Measurements from ENCODE around the gene LOXHD1. TPM values are rescaled to one million over a fixed set of nuclear protein-coding genes. Genes with fewer than 3 reads are reported as not detected.

Gene LOXHD1
- total and polyA plus RNA-seq, 3 donors from 2014 or later, result 11.3 to 59.4 (median 29.6) TPM

DNA sequence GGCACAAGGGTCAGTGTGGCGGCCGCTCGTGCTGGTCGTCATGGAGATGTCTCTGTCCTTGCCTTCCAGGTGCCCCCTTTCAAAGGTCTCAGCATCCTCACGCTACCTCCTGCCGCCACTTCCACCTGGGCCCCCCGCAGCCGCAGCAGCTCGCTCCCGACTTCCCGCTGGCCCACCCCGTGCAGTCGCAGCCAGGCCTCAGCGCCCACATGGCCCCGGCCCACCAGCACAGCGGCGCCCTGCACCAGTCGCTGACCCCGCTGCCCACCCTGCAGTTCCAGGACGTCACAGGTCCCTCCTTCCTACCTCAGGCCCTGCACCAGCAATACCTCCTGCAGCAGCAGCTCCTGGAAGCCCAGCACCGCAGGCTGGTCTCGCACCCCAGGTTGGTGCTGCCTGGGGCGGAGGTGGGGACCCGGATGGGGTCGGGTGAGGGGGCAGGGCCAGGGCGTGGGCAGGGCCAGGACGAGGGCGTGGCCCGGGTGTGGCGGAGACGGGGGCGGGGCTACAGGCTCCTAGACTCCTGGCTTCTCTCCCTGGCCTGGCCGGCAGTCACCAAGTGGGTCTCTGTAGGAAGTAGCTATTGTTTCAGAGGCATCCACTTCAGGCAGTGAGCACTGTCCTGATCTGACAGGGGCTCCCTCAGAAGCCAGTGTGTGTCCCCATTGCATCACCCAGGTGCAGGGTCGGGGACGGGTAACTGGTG is 223.7 kb downstream of the LOXHD1 start:
- 55 to 61% methylated on average over 23 to 35 of the region's 35 CpGs for WGBS, 2 donors
- intact Hi-C loops (cut with DNase I; ENCODE audit: low total_unique reads), result no loop called here
- Histone ChIP-seq H3K36me3 (ENCODE audit: low read depth, missing control alignments) (no peaks in the 10 kb centered on the region), H3K4me1 (no peaks in the 10 kb centered on the region), H3K9me3 (no peaks in the 10 kb centered on the region), H3K27ac (no peak overlapping the region), H3K27me3 (no peaks in the 10 kb centered on the region), H3K4me3 (peak overlapping the region; percentile 39 to 57)
- TF ChIP-seq POLR2A (IDR thresholded peaks at IDR 0.05), result no peak
- TF ChIP-seq, protein P1, sequence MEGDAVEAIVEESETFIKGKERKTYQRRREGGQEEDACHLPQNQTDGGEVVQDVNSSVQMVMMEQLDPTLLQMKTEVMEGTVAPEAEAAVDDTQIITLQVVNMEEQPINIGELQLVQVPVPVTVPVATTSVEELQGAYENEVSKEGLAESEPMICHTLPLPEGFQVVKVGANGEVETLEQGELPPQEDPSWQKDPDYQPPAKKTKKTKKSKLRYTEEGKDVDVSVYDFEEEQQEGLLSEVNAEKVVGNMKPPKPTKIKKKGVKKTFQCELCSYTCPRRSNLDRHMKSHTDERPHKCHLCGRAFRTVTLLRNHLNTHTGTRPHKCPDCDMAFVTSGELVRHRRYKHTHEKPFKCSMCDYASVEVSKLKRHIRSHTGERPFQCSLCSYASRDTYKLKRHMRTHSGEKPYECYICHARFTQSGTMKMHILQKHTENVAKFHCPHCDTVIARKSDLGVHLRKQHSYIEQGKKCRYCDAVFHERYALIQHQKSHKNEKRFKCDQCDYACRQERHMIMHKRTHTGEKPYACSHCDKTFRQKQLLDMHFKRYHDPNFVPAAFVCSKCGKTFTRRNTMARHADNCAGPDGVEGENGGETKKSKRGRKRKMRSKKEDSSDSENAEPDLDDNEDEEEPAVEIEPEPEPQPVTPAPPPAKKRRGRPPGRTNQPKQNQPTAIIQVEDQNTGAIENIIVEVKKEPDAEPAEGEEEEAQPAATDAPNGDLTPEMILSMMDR (IDR thresholded peaks at IDR 0.05), result no peak
- DNase-seq, result peak; percentile 41

DNA sequence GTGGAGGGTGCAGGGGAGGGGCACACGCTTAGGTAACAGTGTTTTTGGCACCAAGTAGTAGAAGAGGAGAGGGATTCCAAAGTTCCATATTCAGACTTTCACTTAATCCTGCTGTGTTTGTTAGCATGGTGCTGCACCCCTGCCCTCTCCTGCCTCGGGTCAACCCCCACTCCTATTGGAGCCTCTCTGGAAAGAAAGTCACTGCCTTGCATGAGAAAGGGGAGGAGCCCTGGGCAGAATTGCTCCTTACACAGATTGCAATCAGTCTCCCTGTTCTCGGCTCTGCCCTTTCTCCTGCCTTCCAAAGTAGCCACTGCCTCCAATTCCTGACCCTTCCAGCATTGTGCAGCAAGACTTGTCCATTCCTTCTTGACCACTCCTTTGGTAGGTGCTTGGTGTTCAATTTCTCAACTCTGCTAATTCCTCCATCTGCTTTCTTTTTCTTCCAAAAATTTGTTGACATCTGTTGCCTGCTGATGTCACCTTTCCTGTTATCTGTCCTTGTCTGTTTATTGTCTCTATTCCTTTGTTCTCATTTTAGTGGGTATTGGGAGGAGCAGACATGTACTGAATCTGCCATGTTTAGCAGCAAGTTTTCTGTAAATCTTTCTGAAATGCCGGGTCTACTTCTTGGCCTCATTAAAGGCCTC is 225.4 kb downstream of the LOXHD1 start:
- no peaks in the 10 kb centered on the region for H3K27me3 ChIP-seq
- H3K4me1 ChIP-seq, result no peaks in the 10 kb centered on the region
- no peaks in the 10 kb centered on the region for H3K9me3 ChIP-seq
- WGBS, 2 donors, result 65 to 69% methylated on average over 4 of the region's 4 CpGs
- DNase-seq, result no peak
- H3K4me3 ChIP-seq, result no peak overlapping the region
- no peak overlapping the region for H3K27ac ChIP-seq
- no peak for TF ChIP-seq POLR2A (IDR thresholded peaks at IDR 0.05)
- TF ChIP-seq, protein P1 (IDR thresholded peaks at IDR 0.05), result no peak
- H3K36me3 ChIP-seq (ENCODE audit: low read depth, missing control alignments), result no peaks in the 10 kb centered on the region
- intact Hi-C loops (cut with DNase I; ENCODE audit: low total_unique reads), result no loop called here

DNA sequence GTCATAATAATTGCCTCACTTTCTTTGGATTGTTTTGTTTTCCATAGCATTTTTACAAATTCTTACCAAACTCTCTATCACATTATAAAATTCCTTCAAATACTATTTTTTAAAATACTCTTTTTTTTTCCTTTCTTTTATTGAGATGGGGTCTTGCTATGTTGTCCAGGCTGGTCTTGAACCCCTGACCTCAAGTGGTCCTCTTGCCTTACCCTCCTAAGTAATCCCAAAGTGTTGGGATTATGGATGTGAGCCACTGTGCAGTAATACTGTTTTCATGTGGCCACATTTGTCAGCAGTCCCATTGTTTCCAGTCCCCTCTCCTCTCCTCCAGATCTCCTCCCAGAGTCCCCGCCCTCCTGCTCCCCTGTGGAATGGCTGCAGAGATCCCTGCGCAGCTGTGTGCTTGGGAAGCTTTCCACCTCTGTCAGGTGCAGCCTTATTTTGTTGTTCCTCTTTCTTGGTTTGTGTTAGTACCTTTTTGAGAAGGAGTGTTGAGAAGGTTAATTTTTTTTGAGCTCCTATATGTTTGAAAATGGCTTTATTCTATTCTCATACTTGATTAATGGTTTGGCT is 227.3 kb downstream of the LOXHD1 start:
- intact Hi-C loops (cut with DNase I; ENCODE audit: low total_unique reads), result no loop called here
- no peak for TF ChIP-seq POLR2A (IDR thresholded peaks at IDR 0.05)
- TF ChIP-seq, protein P1 (IDR thresholded peaks at IDR 0.05), result no peak
- Histone ChIP-seq H3K9me3 (no peaks in the 10 kb centered on the region), H3K27ac (no peak overlapping the region), H3K36me3 (ENCODE audit: low read depth, missing control alignments) (no peaks in the 10 kb centered on the region), H3K4me3 (no peak overlapping the region), H3K27me3 (no peaks in the 10 kb centered on the region), H3K4me1 (no peaks in the 10 kb centered on the region)
- WGBS, 2 donors, result 81 to 88% methylated on average over 2 of the region's 2 CpGs
- no peak for DNase-seq

DNA sequence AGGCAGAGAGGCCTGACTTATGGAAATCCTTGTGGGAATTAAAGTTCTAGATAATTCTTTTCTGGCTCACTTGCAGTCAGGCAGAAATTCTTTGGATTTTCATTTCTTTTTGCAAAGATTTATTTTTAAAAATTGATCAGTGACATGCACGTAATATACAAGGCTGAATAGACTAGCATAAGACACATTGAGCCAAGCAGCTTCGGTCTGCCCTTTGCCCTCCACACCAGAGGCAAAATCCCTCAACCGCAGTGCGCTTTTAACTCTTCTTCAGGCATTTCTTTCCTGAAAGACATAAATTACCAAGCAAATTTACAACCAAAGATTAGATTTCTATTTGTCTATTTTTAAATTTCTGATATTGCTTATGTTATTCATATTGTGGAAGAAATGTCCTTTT is 227.9 kb downstream of the LOXHD1 start:
- WGBS, 2 donors, result 88 to 92% methylated on average over 4 of the region's 4 CpGs
- Histone ChIP-seq H3K4me3 (no peak overlapping the region), H3K36me3 (ENCODE audit: low read depth, missing control alignments) (no peaks in the 10 kb centered on the region), H3K27ac (no peak overlapping the region), H3K27me3 (no peaks in the 10 kb centered on the region), H3K9me3 (no peaks in the 10 kb centered on the region), H3K4me1 (no peaks in the 10 kb centered on the region)
- intact Hi-C loops (cut with DNase I; ENCODE audit: low total_unique reads), result no loop called here
- no peak for TF ChIP-seq POLR2A (IDR thresholded peaks at IDR 0.05)
- TF ChIP-seq, protein P1 (IDR thresholded peaks at IDR 0.05), result no peak
- DNase-seq, result no peak

All from testis (tissue), 3 donors.